Spinal cord (tissue), 10 donors: ENCODE data around the gene HENMT1. TPM values are rescaled to one million over a fixed set of nuclear protein-coding genes. Genes with fewer than 3 reads are reported as not detected.
A peak's percentile ranks its signal among the peaks of the same experiment; 100 is the strongest.
"Not testable (repeated sequence)": the region's sequence is repeated elsewhere in the genome, so short reads cannot be mapped to it uniquely, and the experiment has no call there.

Source experiments
- DNase-seq, 6 donors: peaks; one replicate each; pipeline versions ENCODE4 v3.0.0 to v3.0.0-alpha.2; 2013 to 2015; ENCODE audit warnings: low spot score in 6 of 6, low read depth in 4 of 6
- H3K27ac ChIP-seq: one replicate; pipeline ENCODE4 v1.5.1; 2013; ENCODE audit warnings: low read depth, low read length, control low read depth
- H3K27me3 ChIP-seq: one replicate; pipeline ENCODE4 v1.6.1; 2013; ENCODE audit warnings: low read length; ENCODE audit not compliant: control insufficient read depth, insufficient read depth
- H3K36me3 ChIP-seq: one replicate; pipeline ENCODE4 v1.6.1; 2013; ENCODE audit warnings: low read length; ENCODE audit not compliant: control insufficient read depth, insufficient read depth
- H3K4me1 ChIP-seq: one replicate; pipeline ENCODE4 v1.6.1; 2013; ENCODE audit warnings: low read length; ENCODE audit not compliant: control insufficient read depth, insufficient read depth
- H3K4me3 ChIP-seq: one replicate; pipeline ENCODE4 v1.5.1; 2013; ENCODE audit warnings: low read depth, low read length, control low read depth
- H3K9me3 ChIP-seq: one replicate; pipeline ENCODE4 v1.6.1; 2013; ENCODE audit warnings: low read length; ENCODE audit not compliant: control insufficient read depth, insufficient read depth
- WGBS: methylation state at CpG from one replicate; pipeline ENCODE4 v1.1.5; 2013; ENCODE audit warnings: missing lambda C conversion rate; ENCODE audit not compliant: insufficient coverage; 5-methylcytosine and 5-hydroxymethylcytosine counted together
- polyA plus RNA-seq, 2 donors: library from polyadenylated mRNA; unstranded; fragments of 120-200 nt; gene quantifications; one replicate each; pipeline ENCODE4 v1.2.1, GENCODE V29; 2013; ENCODE audit not compliant: insufficient read length in 2 of 2
- total RNA-seq, 2 donors: library from RNA; depleted of rRNA in 1 of 2; stranded (reverse); fragments of 120-200 nt in 1 of 2; fragments of >200 nt in 1 of 2; gene quantifications; one replicate each; pipeline versions ENCODE4 v1.2.3 to v1.2.4, GENCODE V29; 2013 to 2014
- donor health status: healthy.

The HENMT1 gene
- total and polyA plus RNA-seq, 4 donors, result 21.3 to 28.7 (median 25.8) TPM

- no CpG with 5 or more reads among the region's 5 CpGs for WGBS
- H3K27ac ChIP-seq, result no peak overlapping the region
- H3K27me3 ChIP-seq, result no peaks in the 10 kb centered on the region
- no peak overlapping the region for H3K4me3 ChIP-seq
- peaks cover 3% of the 10 kb centered on the region for H3K4me1 ChIP-seq
- H3K36me3 ChIP-seq, result peaks cover 12% of the 10 kb centered on the region
- H3K9me3 ChIP-seq, result no peaks in the 10 kb centered on the region
- no peak for DNase-seq
Measured at GRCh38 chr1:108695535-108695934, 34.6 kb upstream of the HENMT1 start.

- peak; percentile 40 to 90 (median 66) for DNase-seq
- no peaks in the 10 kb centered on the region for H3K27me3 ChIP-seq
- WGBS, result 0% methylated on average over 21 of the region's 36 CpGs
Measured at GRCh38 chr1:108692724-108693655, 32.1 kb upstream of the HENMT1 start.

DNA sequence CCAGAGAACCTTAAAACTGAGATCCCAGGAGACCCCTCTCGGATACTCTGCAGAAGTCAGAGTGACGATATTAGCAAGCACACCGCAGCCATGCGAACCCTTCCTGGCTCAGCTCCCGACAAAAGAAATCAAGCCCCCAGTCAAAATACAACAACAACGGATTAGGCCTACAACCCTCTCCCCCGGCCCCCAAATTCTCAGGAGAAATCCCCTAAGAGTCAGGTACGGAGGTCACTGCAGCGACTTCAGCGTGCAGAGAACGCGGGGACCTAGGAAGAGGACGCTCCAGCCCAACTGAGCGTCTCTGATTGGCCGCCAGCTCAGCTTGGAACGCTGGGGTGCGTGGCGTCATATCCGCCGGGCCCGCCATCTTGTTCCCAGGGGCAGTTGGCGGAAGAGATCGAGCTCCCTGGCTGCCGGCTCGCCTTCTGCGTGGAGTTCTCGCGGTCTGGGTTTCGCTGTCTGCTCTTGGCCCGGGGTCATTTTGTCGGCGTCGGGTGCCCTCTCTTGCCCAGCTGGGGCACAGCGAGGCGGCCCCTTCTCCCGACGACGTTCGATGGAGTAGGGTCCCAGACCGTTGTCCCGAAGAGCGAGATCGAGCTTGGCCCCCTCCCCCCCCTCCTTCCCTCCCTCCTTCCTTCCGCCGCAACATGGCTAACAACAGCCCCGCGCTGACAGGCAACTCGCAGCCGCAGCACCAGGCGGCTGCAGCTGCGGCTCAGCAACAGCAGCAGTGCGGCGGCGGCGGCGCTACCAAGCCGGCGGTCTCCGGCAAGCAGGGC is 31.2 kb upstream of the HENMT1 start, which contains the start of gene PRPF38B:
PRPF38B (plus strand) TSS at position 369 of the 782 bp plus-strand sequence; CDS start at position 651, 282 bp downstream.
- peaks cover 3% of the 10 kb centered on the region for H3K36me3 ChIP-seq
- H3K4me3 ChIP-seq, result peak within 1 kb of the TSS; percentile 92
- peaks cover 3% of the 10 kb centered on the region for H3K4me1 ChIP-seq
- 0% methylated on average over 58 of the region's 59 CpGs for WGBS
- DNase-seq, result peak; percentile 85 to 98 (median 92)
- no peaks in the 10 kb centered on the region for H3K27me3 ChIP-seq
- no peaks in the 10 kb centered on the region for H3K9me3 ChIP-seq
- peak within 1 kb of the TSS; percentile 98 for H3K27ac ChIP-seq

More at GRCh38 chr1:108692724-108693655, 32.1 kb upstream of the HENMT1 start:
- Histone ChIP-seq H3K36me3 (peaks cover 3% of the 10 kb centered on the region), H3K27ac (peak overlapping the region; percentile 98), H3K9me3 (no peaks in the 10 kb centered on the region), H3K4me1 (peaks cover 3% of the 10 kb centered on the region), H3K4me3 (peak overlapping the region; percentile 92)

- DNase-seq, result no peak
- no peaks in the 10 kb centered on the region for H3K9me3 ChIP-seq
- peak overlapping the region; percentile 98 for H3K27ac ChIP-seq
- H3K36me3 ChIP-seq, result no peaks in the 10 kb centered on the region
- WGBS, result 30% methylated on average over 8 of the region's 12 CpGs
- H3K4me1 ChIP-seq, result peaks cover 3% of the 10 kb centered on the region
- no peaks in the 10 kb centered on the region for H3K27me3 ChIP-seq
- H3K4me3 ChIP-seq, result peak overlapping the region; percentile 92
Measured at GRCh38 chr1:108691128-108691941, 30.4 kb upstream of the HENMT1 start.

DNA sequence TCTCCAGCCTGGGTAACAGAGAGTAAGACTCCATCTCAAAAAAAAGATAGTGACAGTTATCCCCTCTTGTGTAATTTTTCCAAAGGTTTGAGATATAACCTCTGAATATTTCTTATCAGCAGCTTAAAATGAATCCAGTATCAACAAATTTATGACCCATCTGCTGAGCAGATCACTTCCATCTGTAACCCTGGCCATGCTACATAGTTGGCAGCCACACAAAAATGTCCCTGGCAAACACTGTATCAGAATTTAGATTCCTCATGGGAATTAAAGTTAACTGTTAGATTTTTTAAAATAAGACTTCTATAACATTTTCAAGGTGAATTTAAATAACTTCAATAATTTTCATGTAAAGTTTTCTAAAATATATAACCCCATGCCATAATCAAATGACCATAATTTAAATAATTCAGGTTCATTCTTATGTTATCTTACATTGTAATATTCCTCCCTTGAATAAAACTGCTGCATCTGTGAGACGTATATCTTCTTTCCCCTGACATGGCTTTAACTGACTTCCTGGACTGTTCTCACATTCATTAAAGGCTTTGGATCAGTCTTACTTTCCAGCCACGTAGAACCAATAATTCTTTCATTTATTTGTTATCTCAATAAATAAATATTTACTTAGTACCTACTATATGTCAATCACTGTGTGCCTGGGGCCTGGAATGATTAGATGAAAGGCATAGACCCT is 25.9 kb upstream of the HENMT1 start:
- no peak for DNase-seq
- Histone ChIP-seq H3K27me3 (no peaks in the 10 kb centered on the region), H3K4me1 (no peaks in the 10 kb centered on the region), H3K4me3 (no peak overlapping the region), H3K36me3 (no peaks in the 10 kb centered on the region), H3K9me3 (no peaks in the 10 kb centered on the region), H3K27ac (no peak overlapping the region)
- WGBS, result 100% methylated on average over 1 of the region's 2 CpGs

DNA sequence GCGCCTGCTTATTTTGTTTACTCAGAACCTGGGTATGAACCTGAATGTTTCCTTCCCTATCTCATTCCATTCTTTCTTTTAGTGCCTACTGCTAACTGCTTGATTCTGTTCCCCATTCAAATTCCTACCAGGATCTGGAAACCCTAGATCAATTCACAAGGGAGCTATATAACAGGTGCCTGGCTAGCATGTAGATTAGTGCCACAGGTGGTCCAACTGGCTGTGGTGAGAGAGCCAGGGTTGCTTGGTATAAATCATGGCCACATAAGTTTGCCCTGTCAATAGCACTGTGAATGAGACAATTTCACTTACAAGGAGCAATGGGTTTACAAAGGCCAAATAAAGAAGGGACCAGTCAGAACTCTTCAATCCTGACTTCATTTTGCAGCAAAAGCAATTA is 24.6 kb upstream of the HENMT1 start:
- DNase-seq, result no peak
- Histone ChIP-seq H3K36me3 (no peaks in the 10 kb centered on the region), H3K27me3 (no peaks in the 10 kb centered on the region), H3K9me3 (no peaks in the 10 kb centered on the region), H3K4me3 (no peak overlapping the region), H3K27ac (no peak overlapping the region), H3K4me1 (no peaks in the 10 kb centered on the region)
- 92% methylated on average over 1 of the region's 1 CpG for WGBS

- not testable (repeated sequence) for H3K4me3 ChIP-seq, H3K27me3 ChIP-seq, H3K9me3 ChIP-seq, H3K36me3 ChIP-seq, H3K27ac ChIP-seq, DNase-seq, H3K4me1 ChIP-seq
- no CpG with 5 or more reads among the region's 4 CpGs for WGBS
Measured at GRCh38 chr1:108681701-108682100, 20.8 kb upstream of the HENMT1 start.

DNA sequence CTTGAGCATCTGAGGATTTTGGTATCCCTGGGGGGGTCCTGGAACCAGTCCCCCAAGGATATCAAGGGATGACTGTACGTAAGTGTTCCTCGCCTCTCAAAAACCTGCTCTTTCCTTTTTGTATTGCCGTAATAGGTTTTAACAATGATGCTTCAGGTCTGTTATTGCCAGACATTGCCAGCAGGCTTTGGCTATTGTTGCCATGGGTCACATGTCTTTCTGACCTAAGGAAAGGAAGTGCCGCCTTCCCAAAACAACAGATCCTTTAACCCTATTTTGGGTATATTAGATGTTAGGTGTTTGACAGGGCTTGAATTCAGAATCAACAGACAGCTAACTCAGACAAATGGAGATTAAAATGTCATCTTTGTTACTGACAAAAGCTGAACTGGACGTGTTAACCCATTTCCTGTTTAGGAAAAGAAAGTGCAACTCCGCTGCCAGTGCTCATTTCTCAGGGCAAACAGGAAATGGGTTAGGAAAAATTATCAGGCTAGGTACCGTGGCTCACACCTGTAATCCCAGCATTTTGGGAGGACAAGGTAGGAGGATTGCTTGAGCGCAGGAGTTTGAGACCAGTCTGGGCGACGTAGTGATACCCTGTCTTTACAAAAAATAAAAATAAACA is 18.8 kb upstream of the HENMT1 start:
- no peak overlapping the region for H3K27ac ChIP-seq
- no peaks in the 10 kb centered on the region for H3K27me3 ChIP-seq
- H3K4me1 ChIP-seq, result no peaks in the 10 kb centered on the region
- no peaks in the 10 kb centered on the region for H3K9me3 ChIP-seq
- H3K36me3 ChIP-seq, result no peaks in the 10 kb centered on the region
- H3K4me3 ChIP-seq, result no peak overlapping the region
- 73% methylated on average over 6 of the region's 10 CpGs for WGBS
- DNase-seq, result no peak
